GM19372 (cell line): ENCODE results near the gene CGNL1.

Source experiments
- ATAC-seq: cut with Tn5 transposase; IDR thresholded peaks from one replicate; pipeline ENCODE4 v1.9.1; 2021; ENCODE audit warnings: mild to moderate bottlenecking, low read depth, moderate library complexity; ENCODE audit not compliant: unreplicated experiment

The CGNL1 gene

GRCh38 chr15:57375827-57376695 is at the start of gene CGNL1:
Gene CGNL1, plus strand, starts transcription at chr15:57376505. Its CDS starts 61,495 bp downstream, at chr15:57438000.
- ATAC-seq = no peak

GRCh38 chr15:57327985-57328471 is 48.3 kb upstream of the CGNL1 start:
- ATAC-seq = no peak

- no peak for ATAC-seq
These were observed 47.8 kb upstream of the CGNL1 start for GRCh38 chr15:57328479-57328878.

GRCh38 chr15:57328897-57329296 is 47.4 kb upstream of the CGNL1 start:
- ATAC-seq = no peak

GRCh38 chr15:57329582-57330367 is 46.5 kb upstream of the CGNL1 start:
- ATAC-seq = no peak

GRCh38 chr15:57330619-57331340 is 45.5 kb upstream of the CGNL1 start:
- ATAC-seq = no peak

- no peak for ATAC-seq
These were observed 44.0 kb upstream of the CGNL1 start for GRCh38 chr15:57332326-57332725.

GRCh38 chr15:57333487-57333886 is 42.8 kb upstream of the CGNL1 start:
- no peak for ATAC-seq

- no peak for ATAC-seq
These were observed 42.0 kb upstream of the CGNL1 start for GRCh38 chr15:57334257-57334656.

GRCh38 chr15:57335293-57335715 is 41.0 kb upstream of the CGNL1 start:
- no peak for ATAC-seq

- no peak for ATAC-seq
These were observed 40.6 kb upstream of the CGNL1 start for GRCh38 chr15:57335719-57336118.

- no peak for ATAC-seq
These were observed 38.4 kb upstream of the CGNL1 start for GRCh38 chr15:57337868-57338411.

- no peak for ATAC-seq
These were observed 37.0 kb upstream of the CGNL1 start for GRCh38 chr15:57339321-57339720.

- ATAC-seq = no peak
These were observed 35.5 kb upstream of the CGNL1 start for GRCh38 chr15:57340682-57341259.

GRCh38 chr15:57343048-57343447 is 33.3 kb upstream of the CGNL1 start:
- no peak for ATAC-seq

- no peak for ATAC-seq
These were observed 32.8 kb upstream of the CGNL1 start for GRCh38 chr15:57343498-57343897.

GRCh38 chr15:57344282-57344681 is 32.0 kb upstream of the CGNL1 start:
- ATAC-seq = no peak

GRCh38 chr15:57345584-57345983 is 30.7 kb upstream of the CGNL1 start:
- ATAC-seq = no peak

- ATAC-seq = no peak
These were observed 28.2 kb upstream of the CGNL1 start for GRCh38 chr15:57348081-57348480.
